Lung (tissue), 12 donors: Measurements from ENCODE around the gene AMN. TPM values are rescaled to one million over a fixed set of nuclear protein-coding genes. Genes with fewer than 3 reads are reported as not detected.

Source experiments
- ATAC-seq: fragments of 200-7000 bp; cut with Tn5 transposase; one replicate; pipeline ENCODE4 v1.9.1; 2020; ENCODE audit warnings: moderate number of reproducible peaks; ENCODE audit not compliant: insufficient read depth, low FRiP score
- DNase-seq, 3 donors: peaks; one replicate each; pipeline ENCODE4 v3.0.0-alpha.2; 2013 to 2017
- H3K27ac ChIP-seq, 2 donors: one replicate each; pipeline ENCODE4 v1.5.1; 2013; ENCODE audit warnings: mild to moderate bottlenecking in 2 of 2, moderate library complexity in 2 of 2, control low read depth in 1 of 2, inconsistent platforms in 1 of 2, low read depth in 1 of 2, low read length in 1 of 2
- H3K27me3 ChIP-seq, 3 donors: one replicate each; pipeline ENCODE4 v1.5.1; 2013; ENCODE audit warnings: low read length in 2 of 3; ENCODE audit not compliant: control insufficient read depth in 3 of 3, insufficient read depth in 3 of 3
- H3K36me3 ChIP-seq, 4 donors: one replicate each; pipeline ENCODE4 v1.5.1; 2013; ENCODE audit warnings: low read length in 4 of 4, mild to moderate bottlenecking in 1 of 4, moderate library complexity in 1 of 4; ENCODE audit not compliant: control insufficient read depth in 4 of 4, insufficient read depth in 4 of 4
- H3K4me1 ChIP-seq, 5 donors: one replicate each; pipeline ENCODE4 v1.5.1; 2013; ENCODE audit warnings: low read length in 5 of 5, mild to moderate bottlenecking in 2 of 5, moderate library complexity in 1 of 5; ENCODE audit not compliant: control insufficient read depth in 5 of 5, insufficient read depth in 5 of 5
- H3K4me3 ChIP-seq: one replicate; pipeline ENCODE4 v1.5.1; 2013; ENCODE audit warnings: mild to moderate bottlenecking, control low read depth, moderate library complexity
- H3K9ac ChIP-seq, 2 donors: one replicate each; pipeline ENCODE4 v1.5.1; 2013; ENCODE audit warnings: low read length in 2 of 2, control low read depth in 1 of 2; ENCODE audit not compliant: insufficient read depth in 1 of 2
- H3K9me3 ChIP-seq, 4 donors: one replicate each; pipeline ENCODE4 v1.5.1; 2013; ENCODE audit warnings: low read length in 3 of 4, mild to moderate bottlenecking in 1 of 4, moderate library complexity in 1 of 4; ENCODE audit not compliant: control insufficient read depth in 4 of 4, insufficient read depth in 3 of 4
- WGBS, 2 donors: extraction: QIAGEN DNeasy Blood & Tissue Kit; methylation state at CpG; one replicate each; pipeline ENCODE4 v1.1.7; 2013; 5-methylcytosine and 5-hydroxymethylcytosine counted together
- polyA plus RNA-seq, 2 donors: library from polyadenylated mRNA; stranded (reverse); fragments of 200-250 nt; gene quantifications; one replicate each; pipeline ENCODE4 v1.2.1, GENCODE V29; 2013
- total RNA-seq, 2 donors: library from RNA; depleted of rRNA in 1 of 2; stranded (reverse); fragments of >200 nt in 1 of 2; gene quantifications; one replicate each; pipeline ENCODE4 v1.2.1, GENCODE V29; 2014 to 2021
- TF ChIP-seq, protein P1 (sequence below): IDR thresholded peaks from 2 replicates; pipeline ENCODE4 v1.5.1; 2012; ENCODE audit warnings: mild to moderate bottlenecking; ENCODE audit errors: control extremely low read depth, extremely low read depth
- donor health status: control.
- donor health status: control.
- donor health status: Bipolar disorder and iron deficiency.
- donor health status: healthy.
- donor health status: DM: yes; HTN: yes; CAD: no.

AMN gene
- total and polyA plus RNA-seq, 4 donors: 0.94 to 24.7 (median 12.6) TPM

DNA sequence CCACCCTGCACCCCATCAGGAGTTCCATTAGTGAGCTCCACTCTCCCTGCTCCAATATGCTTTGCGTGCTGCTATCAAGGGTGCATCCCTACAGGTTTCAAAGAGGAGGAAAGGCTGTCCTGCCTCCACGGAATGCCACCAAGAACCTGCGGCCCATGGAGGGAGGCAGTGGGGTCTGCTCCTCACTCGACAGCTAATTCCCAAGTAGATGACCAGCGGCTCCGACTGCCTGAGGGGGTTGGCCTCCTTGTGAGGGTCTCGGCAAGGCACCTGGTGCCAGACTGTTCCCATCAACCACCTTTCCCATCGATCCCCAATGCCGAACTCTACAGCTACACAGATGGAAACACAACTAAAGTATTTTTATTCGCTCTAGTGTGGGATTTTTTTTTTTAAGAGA, 36.0 kb downstream of the AMN start:
- Histone ChIP-seq H3K9ac (no peak overlapping the region), H3K4me1 (no peaks in the 10 kb centered on the region), H3K27me3 (no peaks in the 10 kb centered on the region), H3K9me3 (no peaks in the 10 kb centered on the region), H3K27ac (no peak overlapping the region), H3K4me3 (no peak overlapping the region), H3K36me3 (peaks cover 26 to 66% (median 53%) of the 10 kb centered on the region in 4 donors)
- TF ChIP-seq, protein P1, sequence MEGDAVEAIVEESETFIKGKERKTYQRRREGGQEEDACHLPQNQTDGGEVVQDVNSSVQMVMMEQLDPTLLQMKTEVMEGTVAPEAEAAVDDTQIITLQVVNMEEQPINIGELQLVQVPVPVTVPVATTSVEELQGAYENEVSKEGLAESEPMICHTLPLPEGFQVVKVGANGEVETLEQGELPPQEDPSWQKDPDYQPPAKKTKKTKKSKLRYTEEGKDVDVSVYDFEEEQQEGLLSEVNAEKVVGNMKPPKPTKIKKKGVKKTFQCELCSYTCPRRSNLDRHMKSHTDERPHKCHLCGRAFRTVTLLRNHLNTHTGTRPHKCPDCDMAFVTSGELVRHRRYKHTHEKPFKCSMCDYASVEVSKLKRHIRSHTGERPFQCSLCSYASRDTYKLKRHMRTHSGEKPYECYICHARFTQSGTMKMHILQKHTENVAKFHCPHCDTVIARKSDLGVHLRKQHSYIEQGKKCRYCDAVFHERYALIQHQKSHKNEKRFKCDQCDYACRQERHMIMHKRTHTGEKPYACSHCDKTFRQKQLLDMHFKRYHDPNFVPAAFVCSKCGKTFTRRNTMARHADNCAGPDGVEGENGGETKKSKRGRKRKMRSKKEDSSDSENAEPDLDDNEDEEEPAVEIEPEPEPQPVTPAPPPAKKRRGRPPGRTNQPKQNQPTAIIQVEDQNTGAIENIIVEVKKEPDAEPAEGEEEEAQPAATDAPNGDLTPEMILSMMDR: no peak
- ATAC-seq (no peak), DNase-seq (no peak)
- 96 to 98% methylated on average over 10 of the region's 10 CpGs for WGBS, 2 donors

DNA sequence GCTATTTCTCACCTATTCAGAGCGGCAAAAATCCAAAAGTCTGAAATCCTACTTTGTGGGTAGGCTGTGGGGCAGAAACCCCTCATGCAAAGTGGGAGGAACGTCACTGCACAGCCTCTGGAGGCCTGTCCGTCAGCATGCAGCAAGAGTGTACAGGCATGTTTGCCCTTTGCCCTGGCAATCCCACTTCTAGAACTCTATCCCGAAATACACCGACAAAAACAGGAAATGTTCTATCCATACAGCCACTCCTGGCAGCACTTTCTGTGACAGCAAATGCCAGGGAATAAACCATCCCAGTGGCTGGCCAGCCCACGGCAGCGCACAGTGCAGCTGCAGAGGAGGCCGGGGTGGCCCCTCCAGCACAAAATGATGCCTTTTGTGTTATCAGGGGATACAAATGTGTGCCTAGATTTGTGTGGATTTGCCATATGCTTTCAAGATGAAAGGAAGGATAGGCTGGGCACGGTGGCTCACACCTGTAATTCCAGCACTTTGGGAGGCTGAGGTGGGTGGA, 39.7 kb downstream of the AMN start:
- DNase-seq: no peak
- H3K9ac ChIP-seq: no peak overlapping the region
- WGBS, 2 donors: 81 to 94% methylated on average over 9 of the region's 9 CpGs

DNA sequence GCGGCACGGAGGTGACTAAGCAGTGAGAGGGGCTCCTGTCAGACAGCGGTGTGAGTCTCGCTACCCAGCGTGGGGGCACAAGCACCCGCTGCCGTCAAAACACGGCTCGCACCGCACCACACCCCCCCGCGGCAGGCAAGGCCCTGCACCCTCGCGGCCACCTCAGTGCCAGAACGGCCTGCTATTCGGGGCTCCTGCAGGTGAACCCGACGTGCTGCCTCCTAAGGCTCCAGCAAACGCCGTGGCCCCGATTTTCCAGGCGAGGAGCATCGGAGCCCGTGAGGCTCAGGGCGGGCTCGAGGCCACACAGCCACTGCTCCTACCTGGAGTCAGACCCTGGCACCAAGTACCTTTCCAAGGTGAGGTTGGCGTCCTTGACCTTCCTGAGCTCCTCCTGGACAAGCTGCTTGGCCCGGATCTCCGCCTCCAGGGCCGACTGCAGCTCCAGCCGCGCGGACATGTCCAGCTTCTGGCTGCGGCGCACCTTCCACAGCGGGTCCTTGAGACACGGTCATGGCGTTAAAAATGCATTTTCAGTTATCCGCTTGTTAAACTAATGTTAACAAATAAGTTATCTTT, 41.8 kb downstream of the AMN start:
- TF ChIP-seq, protein P1: no peak
- Histone ChIP-seq H3K9me3 (no peaks in the 10 kb centered on the region), H3K27me3 (no peaks in the 10 kb centered on the region), H3K4me1 (no peaks in the 10 kb centered on the region), H3K9ac (no peak overlapping the region), H3K36me3 (peaks cover 40 to 66% (median 61%) of the 10 kb centered on the region in 4 donors), H3K27ac (no peak overlapping the region), H3K4me3 (no peak overlapping the region)
- 95 to 97% methylated on average over 39 of the region's 39 CpGs for WGBS, 2 donors
- ATAC-seq (no peak), DNase-seq (no peak)

More for the DNA sequence above, 39.7 kb downstream of the AMN start:
- Histone ChIP-seq H3K27me3 (no peaks in the 10 kb centered on the region), H3K27ac (no peak overlapping the region), H3K36me3 (peaks cover 43 to 64% (median 63%) of the 10 kb centered on the region in 4 donors), H3K9me3 (no peaks in the 10 kb centered on the region), H3K4me3 (no peak overlapping the region), H3K4me1 (no peaks in the 10 kb centered on the region)
- no peak for ATAC-seq
- TF ChIP-seq, protein P1: no peak
